Caco-2 (cell line): ENCODE data around the gene VEPH1. TPM values are rescaled to one million over a fixed set of nuclear protein-coding genes. Genes with fewer than 3 reads are reported as not detected.
A peak's percentile ranks its signal among the peaks of the same experiment; 100 is the strongest.
"Not testable (repeated sequence)": the region's sequence is repeated elsewhere in the genome, so short reads cannot be mapped to it uniquely, and the experiment has no call there.

Source experiments
- BruUV-seq: library from RNA; stranded (reverse); fragments of 400-500 nt; replicated peaks from 2 replicates; lab custom pipeline; 2021; lab: Mats Ljungman, UMichigan
- CTCF ChIA-PET: fragments of 300-600 bp; sonication (Branson Sonifier 250); formaldehyde crosslinking; loops from one replicate; lab custom pipeline; 2022; ENCODE audit warnings: antibody characterized with exemption; lab: Charles Lee
- POLR2A ChIA-PET: fragments of 300-600 bp; sonication (Branson Sonifier 250); formaldehyde crosslinking; loops from one replicate; lab custom pipeline; 2022; ENCODE audit warnings: antibody characterized with exemption; lab: Charles Lee
- DNase-seq, 2 experiments: peaks; one replicate each; pipeline versions ENCODE4 v3.0.0 to v3.0.0-alpha.2; 2020 to 2022
- H3K27me3 ChIP-seq: replicated peaks from 2 replicates; pipeline ENCODE4 v1.6.0; 2011; ENCODE audit warnings: low read length; ENCODE audit not compliant: control insufficient read depth, insufficient read depth
- H3K36me3 ChIP-seq: 2 replicates; pipeline ENCODE4 v1.5.1; 2011; ENCODE audit warnings: low read length; ENCODE audit not compliant: control insufficient read depth, insufficient read depth
- H3K4me1 ChIP-seq: fragments of 250-450 bp; sonication (Bioruptor Pico); 2 replicates; pipeline ENCODE4 v1.5.1; 2020; ENCODE audit warnings: mild to moderate bottlenecking
- H3K4me3 ChIP-seq: 2 replicates; pipeline ENCODE4 v1.5.1; 2011; ENCODE audit warnings: low read depth, mild to moderate bottlenecking, control low read depth, low read length
- H3K9me3 ChIP-seq: fragments of 250-450 bp; sonication (Bioruptor Pico); 2 replicates; pipeline ENCODE4 v1.5.1; 2020; ENCODE audit warnings: mild to moderate bottlenecking, moderate library complexity
- H3K27ac Mint-ChIP-seq: one replicate; pipeline ENCODE4 v1.8.0; 2022; ENCODE audit warnings: mixed read lengths; ENCODE audit not compliant: unreplicated experiment
- H3K27me3 Mint-ChIP-seq: one replicate; pipeline ENCODE4 v1.8.0; 2022; ENCODE audit warnings: mixed read lengths; ENCODE audit not compliant: insufficient read depth, unreplicated experiment
- H3K36me3 Mint-ChIP-seq: one replicate; pipeline ENCODE4 v1.8.0; 2022; ENCODE audit warnings: mild to moderate bottlenecking, mixed read lengths; ENCODE audit not compliant: insufficient read depth, unreplicated experiment
- H3K4me1 Mint-ChIP-seq: one replicate; pipeline ENCODE4 v1.8.0; 2022; ENCODE audit warnings: low read depth, mixed read lengths; ENCODE audit not compliant: unreplicated experiment
- H3K4me3 Mint-ChIP-seq: one replicate; pipeline ENCODE4 v1.8.0; 2022; ENCODE audit warnings: mild to moderate bottlenecking, moderate library complexity, mixed read lengths; ENCODE audit not compliant: unreplicated experiment
- H3K9me3 Mint-ChIP-seq: one replicate; pipeline ENCODE4 v1.8.0; 2022; ENCODE audit warnings: mixed read lengths; ENCODE audit not compliant: unreplicated experiment
- intact Hi-C: fragments of 100-400 bp; cut with micrococcal nuclease; formaldehyde crosslinking; loops from one replicate; pipeline ENCODE4 v1.10.0; 2022; ENCODE audit not compliant: unreplicated experiment
- total RNA-seq: library from RNA; stranded (reverse); gene quantifications from 2 replicates; pipeline ENCODE4 v1.2.3, GENCODE V29; 2022
- TF ChIP-seq, protein P1 (sequence below), 2 experiments: fragments of 200-600 bp in 1 of 2; IDR thresholded peaks; 1 replicate in 1 of 2; 2 replicates in 1 of 2; pipeline versions ENCODE4 v1.5.1 to v1.8.0; 2011 to 2022; ENCODE audit warnings: antibody characterized with exemption in 1 of 2, control low read depth in 1 of 2, inconsistent platforms in 1 of 2, low read depth in 1 of 2, low read length in 1 of 2, mild to moderate bottlenecking in 1 of 2, moderate library complexity in 1 of 2; ENCODE audit not compliant: insufficient read depth in 1 of 2, severe bottlenecking in 1 of 2, unreplicated experiment in 1 of 2

The VEPH1 gene
- total RNA-seq, 1 experiment from 2014 or later: 12.0 TPM

DNA sequence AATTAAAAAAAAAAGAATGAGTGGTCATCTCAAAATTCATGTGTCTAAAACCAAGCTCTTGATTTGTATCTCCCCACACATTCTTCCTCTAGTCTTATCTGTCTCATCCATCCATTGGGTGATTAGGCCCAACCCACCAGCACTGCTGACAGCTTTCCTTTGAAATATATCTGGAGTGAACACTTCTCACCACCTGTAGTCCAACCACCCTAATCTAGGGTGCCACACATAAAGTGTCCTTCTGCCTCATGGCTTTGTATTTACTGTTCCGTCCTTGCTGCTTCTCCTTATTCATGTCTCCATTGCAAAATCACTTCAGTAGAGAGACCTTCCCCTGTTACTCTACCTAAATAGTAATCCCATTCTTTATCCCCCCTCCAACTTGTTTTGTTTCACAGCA, 149.0 kb downstream of the VEPH1 start:
- H3K4me3 ChIP-seq: no peak overlapping the region
- Mint-ChIP-seq H3K9me3 (no peaks in the 10 kb centered on the region), H3K36me3 (no peaks in the 10 kb centered on the region), H3K4me3 (no peak overlapping the region), H3K4me1 (no peaks in the 10 kb centered on the region), H3K27ac (no peak overlapping the region), H3K27me3 (peaks cover 9% of the 10 kb centered on the region)
- DNase-seq: no peak
- H3K36me3 ChIP-seq: no peaks in the 10 kb centered on the region
- no peaks in the 10 kb centered on the region for H3K4me1 ChIP-seq
- intact Hi-C loops: loop anchor here (10.0 kb wide), 1 partner anchor 91 kb away; no protein-coding TSS in a partner anchor
- POLR2A ChIA-PET: no interaction called here
- TF ChIP-seq, protein P1, sequence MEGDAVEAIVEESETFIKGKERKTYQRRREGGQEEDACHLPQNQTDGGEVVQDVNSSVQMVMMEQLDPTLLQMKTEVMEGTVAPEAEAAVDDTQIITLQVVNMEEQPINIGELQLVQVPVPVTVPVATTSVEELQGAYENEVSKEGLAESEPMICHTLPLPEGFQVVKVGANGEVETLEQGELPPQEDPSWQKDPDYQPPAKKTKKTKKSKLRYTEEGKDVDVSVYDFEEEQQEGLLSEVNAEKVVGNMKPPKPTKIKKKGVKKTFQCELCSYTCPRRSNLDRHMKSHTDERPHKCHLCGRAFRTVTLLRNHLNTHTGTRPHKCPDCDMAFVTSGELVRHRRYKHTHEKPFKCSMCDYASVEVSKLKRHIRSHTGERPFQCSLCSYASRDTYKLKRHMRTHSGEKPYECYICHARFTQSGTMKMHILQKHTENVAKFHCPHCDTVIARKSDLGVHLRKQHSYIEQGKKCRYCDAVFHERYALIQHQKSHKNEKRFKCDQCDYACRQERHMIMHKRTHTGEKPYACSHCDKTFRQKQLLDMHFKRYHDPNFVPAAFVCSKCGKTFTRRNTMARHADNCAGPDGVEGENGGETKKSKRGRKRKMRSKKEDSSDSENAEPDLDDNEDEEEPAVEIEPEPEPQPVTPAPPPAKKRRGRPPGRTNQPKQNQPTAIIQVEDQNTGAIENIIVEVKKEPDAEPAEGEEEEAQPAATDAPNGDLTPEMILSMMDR (IDR thresholded peaks at IDR 0.05; ENCODE audit: insufficient read depth in 1 of 2, low read depth in 1 of 2, low read length in 1 of 2, severe bottlenecking in 1 of 2, unreplicated experiment in 1 of 2): no peak
- CTCF ChIA-PET: no interaction called here
- no TSS peak for BruUV-seq
- H3K27me3 ChIP-seq: no peaks in the 10 kb centered on the region
- no peaks in the 10 kb centered on the region for H3K9me3 ChIP-seq

GRCh38 chr3:157353652-157354051, 149.6 kb downstream of the VEPH1 start:
- Mint-ChIP-seq H3K4me3 (no peak overlapping the region), H3K4me1 (no peaks in the 10 kb centered on the region), H3K27ac (no peak overlapping the region), H3K27me3 (peaks cover 9% of the 10 kb centered on the region), H3K9me3 (peaks cover 4% of the 10 kb centered on the region), H3K36me3 (no peaks in the 10 kb centered on the region)
- Histone ChIP-seq H3K9me3 (no peaks in the 10 kb centered on the region), H3K36me3 (no peaks in the 10 kb centered on the region), H3K4me1 (no peaks in the 10 kb centered on the region), H3K4me3 (no peak overlapping the region), H3K27me3 (no peaks in the 10 kb centered on the region)
- TF ChIP-seq, protein P1 (IDR thresholded peaks at IDR 0.05; ENCODE audit: insufficient read depth in 1 of 2, low read depth in 1 of 2, low read length in 1 of 2, severe bottlenecking in 1 of 2, unreplicated experiment in 1 of 2): no peak
- CTCF ChIA-PET: no interaction called here
- no TSS peak for BruUV-seq
- intact Hi-C loops: loop anchor here (10.0 kb wide), 1 partner anchor 91 kb away; no protein-coding TSS in a partner anchor
- DNase-seq: no peak
- POLR2A ChIA-PET: no interaction called here

GRCh38 chr3:157351981-157352380, 151.2 kb downstream of the VEPH1 start:
- H3K9me3 ChIP-seq: no peaks in the 10 kb centered on the region
- H3K4me3 Mint-ChIP-seq: no peak overlapping the region
- POLR2A ChIA-PET: no interaction called here
- intact Hi-C loops: loop anchor here (10.0 kb wide), 1 partner anchor 93 kb away; no protein-coding TSS in a partner anchor
- no peak overlapping the region for H3K4me3 ChIP-seq
- no peak for DNase-seq
- no TSS peak for BruUV-seq
- peaks cover 9% of the 10 kb centered on the region for H3K27me3 Mint-ChIP-seq
- H3K4me1 ChIP-seq: no peaks in the 10 kb centered on the region
- H3K36me3 ChIP-seq: no peaks in the 10 kb centered on the region
- H3K9me3 Mint-ChIP-seq: peaks cover 9% of the 10 kb centered on the region
- no peaks in the 10 kb centered on the region for H3K36me3 Mint-ChIP-seq
- CTCF ChIA-PET: no interaction called here
- H3K27ac Mint-ChIP-seq: no peak overlapping the region
- TF ChIP-seq, protein P1 (IDR thresholded peaks at IDR 0.05; ENCODE audit: insufficient read depth in 1 of 2, low read depth in 1 of 2, low read length in 1 of 2, severe bottlenecking in 1 of 2, unreplicated experiment in 1 of 2): peak; percentile 15 to 21
- no peaks in the 10 kb centered on the region for H3K4me1 Mint-ChIP-seq
- no peaks in the 10 kb centered on the region for H3K27me3 ChIP-seq

DNA sequence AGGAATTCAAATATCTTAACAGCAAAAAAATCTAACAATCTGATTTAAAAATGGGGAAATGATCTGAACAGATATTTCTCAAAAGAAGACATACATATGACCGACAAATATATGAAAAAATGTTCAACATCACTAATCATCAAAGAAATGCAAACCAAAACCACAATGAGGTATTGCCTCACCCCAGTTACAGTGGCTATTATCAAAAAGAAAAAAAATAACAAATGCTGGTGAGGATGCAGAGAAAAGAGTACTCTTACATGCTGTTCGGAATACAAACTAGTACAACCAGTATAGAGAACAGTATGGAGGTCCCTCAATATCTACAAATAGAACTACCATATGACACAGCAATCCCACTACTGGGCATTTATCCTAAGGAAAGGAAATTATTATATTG, 152.6 kb downstream of the VEPH1 start:
- H3K36me3 Mint-ChIP-seq, POLR2A ChIA-PET, H3K4me1 ChIP-seq, H3K4me3 Mint-ChIP-seq, H3K9me3 ChIP-seq, H3K27me3 Mint-ChIP-seq, CTCF ChIA-PET, DNase-seq, H3K4me1 Mint-ChIP-seq, H3K4me3 ChIP-seq, H3K27me3 ChIP-seq, H3K9me3 Mint-ChIP-seq, H3K36me3 ChIP-seq, BruUV-seq, H3K27ac Mint-ChIP-seq: not testable (repeated sequence)
- intact Hi-C loops: loop anchor here (10.0 kb wide), 1 partner anchor 94 kb away; no protein-coding TSS in a partner anchor

DNA sequence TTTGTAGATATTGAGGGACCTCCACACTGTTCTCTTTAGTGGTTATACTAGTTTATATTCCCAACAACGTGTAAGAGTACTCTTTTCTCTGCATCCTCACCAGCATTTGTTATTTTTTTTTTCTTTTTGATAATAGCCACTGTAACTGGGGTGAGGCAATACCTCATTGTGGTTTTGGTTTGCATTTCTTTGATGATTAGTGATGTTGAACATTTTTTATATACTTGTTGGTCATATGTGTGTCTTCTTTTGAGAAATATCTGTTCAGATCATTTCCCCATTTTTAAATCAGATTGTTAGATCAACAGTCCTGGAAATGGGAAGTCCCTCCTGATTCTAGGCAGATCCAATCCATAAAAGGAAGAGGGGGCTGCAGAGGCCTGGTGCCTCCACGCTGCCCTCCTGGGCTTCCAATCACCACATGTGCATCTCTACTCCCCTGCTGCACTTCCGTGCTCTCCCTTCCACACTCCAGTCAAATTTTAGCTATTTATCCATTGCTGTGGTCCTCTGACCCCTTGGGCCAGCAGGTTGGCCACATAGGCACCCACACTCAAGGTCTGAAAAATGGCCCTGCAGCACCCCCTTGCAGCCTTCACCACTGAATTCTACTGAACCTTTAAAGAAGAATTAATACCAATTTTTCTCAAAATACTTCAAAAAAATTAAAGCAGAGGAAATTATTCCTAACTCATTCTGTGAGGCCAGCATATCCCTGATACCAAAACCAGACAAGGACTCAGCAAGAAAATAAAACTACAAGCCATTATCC, 154.7 kb downstream of the VEPH1 start:
- H3K4me3 ChIP-seq, CTCF ChIA-PET, H3K27ac Mint-ChIP-seq, H3K9me3 Mint-ChIP-seq, H3K27me3 Mint-ChIP-seq, H3K4me1 Mint-ChIP-seq, H3K4me1 ChIP-seq, BruUV-seq, intact Hi-C loops, H3K27me3 ChIP-seq, H3K9me3 ChIP-seq, H3K36me3 Mint-ChIP-seq, H3K4me3 Mint-ChIP-seq, POLR2A ChIA-PET, H3K36me3 ChIP-seq, DNase-seq: not testable (repeated sequence)
